HG02610 (cell line): ENCODE measurements around the gene DGCR8.

Experiments
- ATAC-seq: cut with Tn5 transposase; IDR thresholded peaks from one replicate; pipeline ENCODE4 v1.9.1; 2021; ENCODE audit warnings: mild to moderate bottlenecking, moderate library complexity; ENCODE audit not compliant: unreplicated experiment

The DGCR8 gene

GRCh38 chr22:20108757-20109230 is 28.8 kb downstream of the DGCR8 start:
- ATAC-seq: no peak

- no peak for ATAC-seq
Observed at GRCh38 chr22:20109411-20110358, 29.6 kb downstream of the DGCR8 start.

- no peak for ATAC-seq
Observed at GRCh38 chr22:20110359-20110985, 30.4 kb downstream of the DGCR8 start.

- ATAC-seq: no peak
Observed at GRCh38 chr22:20111045-20111688, 31.1 kb downstream of the DGCR8 start.

GRCh38 chr22:20111689-20112622 is 31.9 kb downstream of the DGCR8 start:
- ATAC-seq: no peak

- ATAC-seq: no peak
Observed at GRCh38 chr22:20112623-20113511, 32.8 kb downstream of the DGCR8 start.

- no peak for ATAC-seq
Observed at GRCh38 chr22:20113551-20114310, 33.7 kb downstream of the DGCR8 start.

GRCh38 chr22:20114506-20115475 is 34.8 kb downstream of the DGCR8 start:
- ATAC-seq: no peak

GRCh38 chr22:20115691-20116375 is 35.8 kb downstream of the DGCR8 start, which contains the start of gene RANBP1:
RANBP1 (plus strand) TSS chr22:20116104; CDS start chr22:20116185, 81 bp downstream.
- ATAC-seq: no peak

- no peak for ATAC-seq
Observed at GRCh38 chr22:20116376-20116950, 36.4 kb downstream of the DGCR8 start.

GRCh38 chr22:20116951-20117632 is 37.1 kb downstream of the DGCR8 start, which contains the start of gene TRMT2A:
TRMT2A (minus strand) TSS chr22:20117226; CDS start chr22:20116906, 320 bp downstream.
- peak; percentile 72 for ATAC-seq

- ATAC-seq: no peak
Observed at GRCh38 chr22:20117633-20118299, 37.7 kb downstream of the DGCR8 start.

GRCh38 chr22:20118300-20119020 is 38.4 kb downstream of the DGCR8 start:
- ATAC-seq: no peak

GRCh38 chr22:20121856-20122415 is 41.9 kb downstream of the DGCR8 start:
- no peak for ATAC-seq
